ENCODE results near the gene TRPT1. TPM values are rescaled to one million over a fixed set of nuclear protein-coding genes. Genes with fewer than 3 reads are reported as not detected.

TRPT1 gene
- polyA plus RNA-seq, 2 of the 4 experiments (the other 2 are of a cell fraction): 18.6 to 28.5 TPM

GRCh38 chr11:64203421-64204079 lies 22.4 kb downstream of the TRPT1 start (continued):
- TF ChIP-seq USF2 (IDR thresholded peaks at IDR 0.05) (no peak), BCL3 (IDR thresholded peaks at IDR 0.05) (no peak)

GRCh38 chr11:64202992-64203391 lies 23.0 kb downstream of the TRPT1 start:
- Histone ChIP-seq H3K4me3 (no peak overlapping the region), H3K9me3 (no peaks in the 10 kb centered on the region), H3K27ac (no peak overlapping the region), H3K4me2 (no peak overlapping the region), H3K4me1 (peaks cover 9% of the 10 kb centered on the region; the same call in 1 of the 3 replicates)
- TF ChIP-seq RAD21 (conservative IDR thresholded peaks at IDR 0.05 in 1 of 2, IDR thresholded peaks at IDR 0.05 in 1 of 2): no peak
- TF ChIP-seq KDM1A (IDR thresholded peaks at IDR 0.05; ENCODE audit: low read depth): no peak
- TF ChIP-seq KDM5A (IDR thresholded peaks at IDR 0.05): no peak
- TF ChIP-seq ESRRA (IDR thresholded peaks at IDR 0.05; ENCODE audit: borderline replicate concordance, low read length): no peak
- TF ChIP-seq GATA3 (IDR thresholded peaks at IDR 0.05; ENCODE audit: borderline replicate concordance): no peak
- TF ChIP-seq HES2 (IDR thresholded peaks at IDR 0.05): no peak
- no peak for TF ChIP-seq REST (IDR thresholded peaks at IDR 0.05)
- no peak for TF ChIP-seq ZNF302 (CRISPR knock-in tag; IDR thresholded peaks at IDR 0.05)
- no peak for TF ChIP-seq USF2 (IDR thresholded peaks at IDR 0.05)
- TF ChIP-seq ATOH8 (CRISPR knock-in tag; IDR thresholded peaks at IDR 0.05; ENCODE audit: low read depth): no peak
- DNase-seq (ENCODE audit: low read depth in 1 of 2, low spot score in 1 of 2) (no peak), FAIRE-seq (no peak), ATAC-seq (no peak)
- POLR2A ChIA-PET: interaction anchor here (1.6 kb wide), 1 partner anchor 17 kb away, joined by 4 read pairs; the partner anchor contains the start of gene STIP1
- 94% methylated on average over 9 of the region's 9 CpGs for WGBS (ENCODE audit: missing lambda C conversion rate)
- CTCF ChIA-PET: interaction anchor here (1.7 to 20.3 kb wide), 4 partner anchors 18 to 100 kb away, joined by 4 to 254 read pairs (median 80); partner anchors contain the start of genes CATSPERZ, DNAJC4, NUDT22 and PLCB3

GRCh38 chr11:64201543-64201942 lies 24.4 kb downstream of the TRPT1 start:
- WGBS (ENCODE audit: missing lambda C conversion rate): 96% methylated on average over 3 of the region's 3 CpGs
- FAIRE-seq (no peak), DNase-seq (ENCODE audit: low read depth in 1 of 2, low spot score in 1 of 2) (no peak), ATAC-seq (no peak)
- no peaks in the 10 kb centered on the region for H3K9me3 ChIP-seq
- ChIA-PET CTCF (interaction anchor here (0.9 to 20.3 kb wide), 4 partner anchors 11 to 101 kb away, joined by 3 to 254 read pairs (median 70); partner anchors contain the start of genes CATSPERZ, DNAJC4, NUDT22 and PLCB3), POLR2A (interaction anchor here (1.6 kb wide), 1 partner anchor 16 kb away, joined by 4 read pairs; the partner anchor contains the start of gene STIP1)
- no peak for TF ChIP-seq MAFK (IDR thresholded peaks at IDR 0.05; ENCODE audit: partially characterized antibody)
- no peak for TF ChIP-seq NR3C1 (IDR thresholded peaks at IDR 0.05)
- H3K27ac ChIP-seq: no peak overlapping the region
- H3K4me3 ChIP-seq: no peak overlapping the region
- H3K4me1 ChIP-seq: peaks cover 9% of the 10 kb centered on the region; the same call in 1 of the 3 replicates
- no peak overlapping the region for H3K4me2 ChIP-seq

Data from A549 (cell line).